HCT116 (cell line): ENCODE data around the gene NMUR1. TPM values are rescaled to one million over a fixed set of nuclear protein-coding genes. Genes with fewer than 3 reads are reported as not detected.

Experiments
- ATAC-seq: fragments of 200-7000 bp; cut with Tn5 transposase; 2 replicates; pipeline ENCODE4 v1.9.1; 2020; ENCODE audit warnings: mild to moderate bottlenecking, moderate library complexity
- BruUV-seq: library from RNA; stranded (reverse); fragments of 400-500 nt; replicated peaks from 2 replicates; lab custom pipeline; 2021; lab: Mats Ljungman, UMichigan
- CTCF ChIA-PET: fragments of 300-600 bp; sonication (Branson Sonifier 250); formaldehyde crosslinking; loops from one replicate; lab custom pipeline; 2021; ENCODE audit warnings: antibody characterized with exemption; lab: Charles Lee
- POLR2A ChIA-PET: fragments of 300-600, 350-600 bp; sonication (Branson Sonifier 250); formaldehyde crosslinking; loops from one replicate; lab custom pipeline; 2021; ENCODE audit warnings: antibody characterized with exemption; lab: Charles Lee
- RAD21 ChIA-PET, 2 experiments: fragments of 300-600 bp; sonication (Branson Sonifier 250); formaldehyde crosslinking; loops; one replicate each; lab custom pipeline; 2023; ENCODE audit warnings: low total read pairs in 2 of 2; ENCODE audit not compliant: uncharacterized antibody in 2 of 2, unreplicated experiment in 2 of 2, low non-redundant PET in 1 of 2; lab: Charles Lee
- DNase-seq: peaks from one replicate; pipeline ENCODE4 v3.0.0-alpha.2; 2010; ENCODE audit warnings: low read depth, low spot score
- H2AFZ ChIP-seq: fragments of 200-600 bp; shearing (Covaris generic), sonication (generic); 2 replicates; pipeline ENCODE4 v1.6.1; 2017; ENCODE audit warnings: low read depth, mixed run types, mixed read lengths, antibody characterized with exemption, low read length; ENCODE audit not compliant: poor library complexity, severe bottlenecking
- H3K27ac ChIP-seq: 2 replicates; pipeline ENCODE4 v1.5.1; 2012; ENCODE audit warnings: low read depth, low read length
- H3K27me3 ChIP-seq: fragments of 200-600 bp; sonication (generic); 2 replicates; pipeline ENCODE4 v1.6.1; 2016; ENCODE audit warnings: mixed run types, low read length, mixed read lengths; ENCODE audit not compliant: insufficient read depth
- H3K36me3 ChIP-seq, 2 experiments: fragments of 200-500 bp in 1 of 2; fragments of 200-600 bp in 1 of 2; sonication (Bioruptor generic) in 1 of 2; sonication (generic) in 1 of 2; 2 replicates each; pipeline versions ENCODE4 v1.5.1 to v1.6.1; 2014 to 2016; ENCODE audit warnings: low read length in 2 of 2, inconsistent platforms in 1 of 2, mixed read lengths in 1 of 2, mixed run types in 1 of 2; ENCODE audit not compliant: insufficient read depth in 2 of 2, control insufficient read depth in 1 of 2
- H3K4me1 ChIP-seq, 2 experiments: fragments of 200-600 bp in 1 of 2; sonication (generic) in 1 of 2; 2 replicates each; pipeline versions ENCODE4 v1.5.1 to v1.6.1; 2012 to 2017; ENCODE audit warnings: low read length in 2 of 2, inconsistent platforms in 1 of 2, mild to moderate bottlenecking in 1 of 2, mixed read lengths in 1 of 2, mixed run types in 1 of 2, moderate library complexity in 1 of 2; ENCODE audit not compliant: insufficient read depth in 2 of 2, control insufficient read depth in 1 of 2
- H3K4me2 ChIP-seq: fragments of 200-600 bp; sonication (generic); 2 replicates; pipeline ENCODE4 v1.6.1; 2017; ENCODE audit warnings: mixed run types, low read length, mixed read lengths
- H3K4me3 ChIP-seq, 2 experiments: fragments of 200-600 bp in 1 of 2; sonication (generic) in 1 of 2; replicated peaks in 1 of 2; 2 replicates each; pipeline ENCODE4 v1.5.1; 2011 to 2016; ENCODE audit warnings: low read length in 2 of 2, control low read depth in 1 of 2, low read depth in 1 of 2, mild to moderate bottlenecking in 1 of 2, mixed read lengths in 1 of 2, mixed run types in 1 of 2
- H3K79me2 ChIP-seq: fragments of 200-600 bp; sonication (generic); 2 replicates; pipeline ENCODE4 v1.6.1; 2017; ENCODE audit warnings: mild to moderate bottlenecking, mixed run types, low read length, moderate library complexity, mixed read lengths; ENCODE audit not compliant: insufficient read depth
- H3K9ac ChIP-seq: fragments of 200-600 bp; sonication (generic); 2 replicates; pipeline ENCODE4 v1.6.1; 2016; ENCODE audit warnings: low read length, mixed read lengths
- H3K9me2 ChIP-seq: fragments of 200-600 bp; sonication (generic), shearing (Covaris generic); 2 replicates; pipeline ENCODE4 v1.6.1; 2017; ENCODE audit warnings: mixed run types, mild to moderate bottlenecking, moderate library complexity; ENCODE audit not compliant: insufficient read depth
- H3K9me3 ChIP-seq, 2 experiments: fragments of 200-500 bp in 1 of 2; fragments of 200-600 bp in 1 of 2; sonication (Bioruptor generic) in 1 of 2; sonication (generic) in 1 of 2; 2 replicates each; pipeline ENCODE4 v1.6.1; 2014 to 2017; ENCODE audit warnings: low read length in 2 of 2, mixed read lengths in 2 of 2, inconsistent platforms in 1 of 2, low read depth in 1 of 2, mild to moderate bottlenecking in 1 of 2, mixed run types in 1 of 2, moderate library complexity in 1 of 2; ENCODE audit not compliant: control insufficient read depth in 1 of 2, insufficient read depth in 1 of 2
- H4K20me1 ChIP-seq: fragments of 200-600 bp; sonication (generic), shearing (Covaris generic); 2 replicates; pipeline ENCODE4 v1.6.1; 2017; ENCODE audit warnings: mixed run types, mild to moderate bottlenecking, moderate library complexity; ENCODE audit not compliant: insufficient read depth
- ATF3 ChIP-seq: IDR thresholded peaks from 2 replicates; pipeline ENCODE4 v1.6.1; 2012
- CBX3 ChIP-seq: IDR thresholded peaks from 2 replicates; pipeline ENCODE4 v1.6.1; 2012; ENCODE audit warnings: low read depth
- CEBPB ChIP-seq: IDR thresholded peaks from 2 replicates; pipeline ENCODE4 v1.6.1; 2012; ENCODE audit warnings: low read depth
- CTCF ChIP-seq, 3 experiments: fragments of 200-600 bp in 1 of 3; sonication (generic) in 1 of 3; IDR thresholded peaks in 2 of 3; conservative IDR thresholded peaks in 1 of 3; 2 replicates each; pipeline ENCODE4 v1.5.1; 2012 to 2017; ENCODE audit warnings: low read depth in 2 of 3, low read length in 2 of 3, antibody characterized with exemption in 1 of 3, borderline replicate concordance in 1 of 3, control low read depth in 1 of 3, mild to moderate bottlenecking in 1 of 3, mixed read lengths in 1 of 3, mixed run types in 1 of 3, moderate library complexity in 1 of 3; ENCODE audit not compliant: insufficient read depth in 1 of 3
- EGR1 ChIP-seq: IDR thresholded peaks from 2 replicates; pipeline ENCODE4 v1.6.1; 2012; ENCODE audit warnings: low read depth
- ELF1 ChIP-seq: IDR thresholded peaks from 2 replicates; pipeline ENCODE4 v1.6.1; 2012; ENCODE audit warnings: low read depth, borderline replicate concordance
- FOSL1 ChIP-seq: IDR thresholded peaks from 2 replicates; pipeline ENCODE4 v1.6.1; 2012; ENCODE audit warnings: low read depth
- POLR2A ChIP-seq: IDR thresholded peaks from 2 replicates; pipeline ENCODE4 v1.7.0; 2011; ENCODE audit warnings: borderline replicate concordance; ENCODE audit not compliant: insufficient read depth, insufficient read length; ENCODE audit errors: extremely low read depth
- SIN3A ChIP-seq: IDR thresholded peaks from 2 replicates; pipeline ENCODE4 v1.6.1; 2012; ENCODE audit warnings: low read depth
- SP1 ChIP-seq: IDR thresholded peaks from 2 replicates; pipeline ENCODE4 v1.6.1; 2012; ENCODE audit warnings: low read depth
- YY1 ChIP-seq: IDR thresholded peaks from 2 replicates; pipeline ENCODE4 v1.6.1; 2011; ENCODE audit warnings: low read length, low read depth, moderate library complexity, mild to moderate bottlenecking; ENCODE audit not compliant: insufficient replicate concordance; ENCODE audit errors: extremely low read depth
- ZBTB33 ChIP-seq: IDR thresholded peaks from 2 replicates; pipeline ENCODE4 v1.6.1; 2011; ENCODE audit warnings: mild to moderate bottlenecking, low read length, moderate library complexity; ENCODE audit not compliant: insufficient replicate concordance; ENCODE audit errors: extremely low read depth
- ZFX ChIP-seq: fragments of 450-650 bp; IDR thresholded peaks from 2 replicates; pipeline ENCODE4 v1.6.1; 2017
- ZNF274 ChIP-seq: fragments of 200-500 bp; sonication (Bioruptor generic); IDR thresholded peaks from 2 replicates; pipeline ENCODE4 v1.6.1; 2014; ENCODE audit warnings: mild to moderate bottlenecking, low read depth, low read length, inconsistent platforms
- intact Hi-C: fragments of 100-400 bp; cut with micrococcal nuclease; formaldehyde crosslinking; loops from 2 replicates; pipeline ENCODE4 v1.10.0; 2022
- total RNA-seq: library from RNA; stranded (reverse); gene quantifications from one replicate; pipeline ENCODE4 v1.2.1, GENCODE V29; 2021; ENCODE audit not compliant: unreplicated experiment

Gene NMUR1
- total RNA-seq, 1 experiment from 2014 or later, result not detected

- Histone ChIP-seq H3K9ac (no peak overlapping the region), H3K27ac (no peak overlapping the region), H3K9me3 (no peaks in the 10 kb centered on the region), H2AFZ (no peak overlapping the region), H3K9me2 (no peaks in the 10 kb centered on the region), H3K4me1 (no peaks in the 10 kb centered on the region), H3K4me3 (no peak overlapping the region), H3K36me3 (no peaks in the 10 kb centered on the region), H4K20me1 (no peaks in the 10 kb centered on the region), H3K4me2 (no peak overlapping the region), H3K79me2 (no peaks in the 10 kb centered on the region), H3K27me3 (no peaks in the 10 kb centered on the region)
- no peak for DNase-seq
- intact Hi-C loops, result no loop called here
- no peak for ATAC-seq
- ChIA-PET CTCF (no interaction called here), RAD21 (interaction anchor here in 1 of 2 experiments (0.6 kb wide), 1 partner anchor 16 kb away, joined by 3 read pairs; no protein-coding TSS in a partner anchor), POLR2A (no interaction called here)
- BruUV-seq, result no TSS peak
- TF ChIP-seq SIN3A (no peak), CEBPB (no peak), ZFX (no peak), FOSL1 (no peak), EGR1 (no peak), CTCF (IDR thresholded peaks at IDR 0.05 in 2 of 3, conservative IDR thresholded peaks at IDR 0.05 in 1 of 3; ENCODE audit: borderline replicate concordance in 1 of 3, insufficient read depth in 1 of 3, low read depth in 2 of 3, low read length in 2 of 3) (no peak), ELF1 (no peak), SP1 (no peak), ZNF274 (no peak), ZBTB33 (no peak), POLR2A (no peak), ATF3 (no peak), CBX3 (no peak), YY1 (no peak)
Observed at GRCh38 chr2:231549446-231550239, 19.4 kb upstream of the NMUR1 start.
